ENCODE results near the gene C19orf33. TPM values are rescaled to one million over a fixed set of nuclear protein-coding genes. Genes with fewer than 3 reads are reported as not detected.

C19orf33 gene
- total RNA-seq, 4 donors from 2014 or later: 4.7 to 48.7 (median 7.9) TPM; not detected in 1

GRCh38 chr19:38310279-38310670 lies 6.2 kb downstream of the C19orf33 start:
- Histone ChIP-seq H3K4me1 (peaks cover 0 to 7% (median 3%) of the 10 kb centered on the region in 3 donors), H3K27ac (no peak overlapping the region), H3K4me3 (no peak overlapping the region), H3K36me3 (peaks cover 0 to 44% of the 10 kb centered on the region in 2 donors), H3K9me3 (no peaks in the 10 kb centered on the region), H3K27me3 (no peaks in the 10 kb centered on the region)
- ATAC-seq: no peak
- 94% methylated on average over 2 of the region's 2 CpGs; no CpG with 5 or more reads in 1 of the 2 donors for WGBS, 2 donors (ENCODE audit: low coverage in 1 of 2)
- no peak for TF ChIP-seq CTCF (IDR thresholded peaks at IDR 0.05)
- TF ChIP-seq POLR2AphosphoS5 (IDR thresholded peaks at IDR 0.05): no peak
- TF ChIP-seq POLR2A (IDR thresholded peaks at IDR 0.05): no peak
- TF ChIP-seq EP300 (IDR thresholded peaks at IDR 0.05): no peak

GRCh38 chr19:38310986-38311385 lies 6.9 kb downstream of the C19orf33 start:
- Histone ChIP-seq H3K9me3 (no peaks in the 10 kb centered on the region), H3K27me3 (no peaks in the 10 kb centered on the region), H3K27ac (no peak overlapping the region), H3K4me1 (peaks cover 0 to 10% (median 5%) of the 10 kb centered on the region in 3 donors), H3K4me3 (no peak overlapping the region), H3K36me3 (peaks cover 0 to 37% of the 10 kb centered on the region in 2 donors)
- 100% methylated on average over 4 of the region's 6 CpGs; no CpG with 5 or more reads in 1 of the 2 donors for WGBS, 2 donors (ENCODE audit: low coverage in 1 of 2)
- TF ChIP-seq POLR2AphosphoS5 (IDR thresholded peaks at IDR 0.05) (no peak), EP300 (IDR thresholded peaks at IDR 0.05) (no peak), CTCF (IDR thresholded peaks at IDR 0.05) (no peak), POLR2A (IDR thresholded peaks at IDR 0.05) (no peak)
- ATAC-seq: no peak

GRCh38 chr19:38315657-38316476 lies 11.8 kb downstream of the C19orf33 start, which contains the start of gene YIF1B:
Gene YIF1B, minus strand, starts transcription at chr19:38315947. Its CDS starts 30 bp downstream, at chr19:38315917.
- peak; percentile 97 for ATAC-seq
- WGBS, 2 donors (ENCODE audit: low coverage in 1 of 2): 5 to 6% methylated on average over 11 to 19 of the region's 64 CpGs
- no peaks in the 10 kb centered on the region for H3K9me3 ChIP-seq
- H3K36me3 ChIP-seq: no peaks in the 10 kb centered on the region
- TF ChIP-seq POLR2A (IDR thresholded peaks at IDR 0.05) (peak in 1 of 2 donors; percentile 19), EP300 (IDR thresholded peaks at IDR 0.05) (no peak), POLR2AphosphoS5 (IDR thresholded peaks at IDR 0.05) (peak; percentile 83), CTCF (IDR thresholded peaks at IDR 0.05) (peak in 1 of 4 experiments; percentile 8)
- H3K4me3 ChIP-seq: peak within 1 kb of the TSS; percentile 57 to 61
- H3K27me3 ChIP-seq: peaks cover 15% of the 10 kb centered on the region
- peaks cover 0 to 46% (median 14%) of the 10 kb centered on the region in 3 donors for H3K4me1 ChIP-seq
- peak within 1 kb of the TSS; percentile 66 to 88 (median 82) for H3K27ac ChIP-seq

GRCh38 chr19:38316477-38317067 lies 12.5 kb downstream of the C19orf33 start:
- no peak for TF ChIP-seq CTCF (IDR thresholded peaks at IDR 0.05)
- no peak for TF ChIP-seq POLR2AphosphoS5 (IDR thresholded peaks at IDR 0.05)
- TF ChIP-seq POLR2A (IDR thresholded peaks at IDR 0.05): no peak
- no peak for TF ChIP-seq EP300 (IDR thresholded peaks at IDR 0.05)

More at GRCh38 chr19:38316477-38317067, 12.5 kb downstream of the C19orf33 start:
- Histone ChIP-seq H3K27me3 (peaks cover 15% of the 10 kb centered on the region), H3K4me3 (peak overlapping the region; percentile 15 to 61), H3K4me1 (peaks cover 0 to 53% (median 21%) of the 10 kb centered on the region in 3 donors), H3K36me3 (no peaks in the 10 kb centered on the region), H3K27ac (peak overlapping the region; percentile 45 to 88 (median 82)), H3K9me3 (no peaks in the 10 kb centered on the region)
- ATAC-seq: no peak
- 30 to 33% methylated on average over 7 to 8 of the region's 8 CpGs for WGBS, 2 donors (ENCODE audit: low coverage in 1 of 2)
